Stimulated activated memory B cell treated with anti-CD40 and anti-IgM and Interleukin-4, amounts not matched to agents 10 μg/mL and 1 μg/mL and 100 μg/mL, for 72 hours (primary cell): ENCODE measurements around the gene PACSIN1.
"Not testable (repeated sequence)": the region's sequence is repeated elsewhere in the genome, so short reads cannot be mapped to it uniquely, and the experiment has no call there.

Source experiments
- ATAC-seq: fragments of 150-1000 bp; cut with Tn5 transposase; 2 replicates; pipeline ENCODE4 v1.10.0; 2021
- H3K27ac Mint-ChIP-seq: one replicate; pipeline ENCODE4 v1.8.0; 2022; ENCODE audit warnings: mild to moderate bottlenecking, mixed read lengths
- H3K27me3 Mint-ChIP-seq: one replicate; pipeline ENCODE4 v1.8.0; 2022; ENCODE audit warnings: mixed read lengths
- H3K36me3 Mint-ChIP-seq: one replicate; pipeline ENCODE4 v1.8.0; 2022; ENCODE audit warnings: mixed read lengths
- H3K4me1 Mint-ChIP-seq: one replicate; pipeline ENCODE4 v1.8.0; 2022; ENCODE audit warnings: mixed read lengths
- H3K4me3 Mint-ChIP-seq: one replicate; pipeline ENCODE4 v1.8.0; 2022; ENCODE audit warnings: mild to moderate bottlenecking, moderate library complexity, mixed read lengths
- H3K9me3 Mint-ChIP-seq: one replicate; pipeline ENCODE4 v1.8.0; 2022; ENCODE audit warnings: mixed read lengths

PACSIN1 gene

DNA sequence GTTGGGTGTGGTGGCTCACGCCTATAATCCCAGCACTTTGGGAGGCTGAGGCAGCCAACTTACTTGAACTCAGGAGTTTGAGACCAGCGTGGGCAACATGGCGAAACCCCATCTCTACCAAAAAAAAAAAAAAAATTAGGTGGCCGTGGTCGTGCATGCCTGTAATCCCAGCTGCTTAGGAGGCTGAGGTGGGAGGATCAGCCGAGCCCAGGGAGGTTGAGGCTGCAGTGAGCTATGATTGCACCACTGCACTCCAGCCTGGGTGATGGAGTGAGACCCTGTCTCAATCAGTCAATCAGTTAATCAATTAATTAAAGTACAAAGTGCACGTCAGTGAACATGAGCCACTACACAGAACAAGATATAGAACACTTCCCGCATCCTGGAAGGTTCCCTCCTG is 21.0 kb downstream of the PACSIN1 start:
- not testable (repeated sequence) for H3K9me3 Mint-ChIP-seq, ATAC-seq, H3K27ac Mint-ChIP-seq, H3K36me3 Mint-ChIP-seq, H3K27me3 Mint-ChIP-seq, H3K4me3 Mint-ChIP-seq
- peaks cover 21% of the 10 kb centered on the region for H3K4me1 Mint-ChIP-seq

DNA sequence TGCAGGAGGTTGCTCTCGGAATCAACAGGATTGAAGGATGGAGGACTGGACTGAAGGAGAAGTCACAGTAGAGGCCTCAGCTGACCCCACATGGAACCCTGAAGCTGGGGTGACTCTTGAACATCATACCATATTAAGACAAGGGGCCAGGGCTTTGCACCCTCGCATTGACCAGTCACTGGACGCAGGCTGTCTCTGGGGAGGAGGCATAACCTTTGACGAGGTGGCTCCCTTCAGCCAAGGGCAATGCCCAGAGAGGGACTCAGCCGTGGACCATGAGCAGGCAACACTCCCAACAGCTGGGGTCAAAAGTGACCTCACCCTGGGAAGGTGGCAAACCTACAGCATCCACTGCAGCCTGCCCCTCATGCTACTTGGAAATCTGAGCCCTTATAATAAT is 21.7 kb downstream of the PACSIN1 start:
- no peaks in the 10 kb centered on the region for H3K36me3 Mint-ChIP-seq
- ATAC-seq, result no peak
- no peak overlapping the region for H3K27ac Mint-ChIP-seq
- no peak overlapping the region for H3K4me3 Mint-ChIP-seq
- H3K27me3 Mint-ChIP-seq, result no peaks in the 10 kb centered on the region
- H3K4me1 Mint-ChIP-seq, result peaks cover 21% of the 10 kb centered on the region
- H3K9me3 Mint-ChIP-seq, result no peaks in the 10 kb centered on the region

DNA sequence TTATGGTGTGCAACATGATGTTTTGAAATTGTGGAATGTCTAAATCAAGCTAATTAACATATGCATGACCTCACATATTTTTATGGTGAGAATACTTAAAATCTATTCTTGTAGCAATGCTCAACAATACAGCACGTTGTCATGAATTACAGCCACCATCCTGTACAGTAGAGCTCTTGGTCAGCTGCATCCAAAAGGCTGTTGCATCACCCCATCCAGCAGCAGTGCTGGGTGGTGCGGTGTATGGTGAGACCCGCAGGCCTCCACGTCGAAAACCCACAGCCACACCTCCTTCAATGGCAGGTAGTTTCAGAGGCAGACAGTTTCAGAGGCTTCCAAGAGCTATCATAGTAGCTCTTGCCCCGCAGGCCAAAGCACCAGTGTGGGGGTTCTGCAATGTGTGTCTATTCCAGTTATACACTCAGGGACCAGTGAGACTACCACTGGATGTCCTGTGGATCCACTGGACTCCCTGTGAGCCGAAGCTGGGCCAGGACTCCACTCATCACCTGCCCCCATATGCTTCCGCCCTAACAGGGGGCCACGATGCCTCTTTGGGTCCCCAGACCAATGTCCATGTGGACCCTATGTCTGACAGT is 23.4 kb downstream of the PACSIN1 start:
- H3K27ac Mint-ChIP-seq, result no peak overlapping the region
- no peaks in the 10 kb centered on the region for H3K9me3 Mint-ChIP-seq
- no peaks in the 10 kb centered on the region for H3K27me3 Mint-ChIP-seq
- H3K4me1 Mint-ChIP-seq, result peaks cover 17% of the 10 kb centered on the region
- ATAC-seq, result no peak
- no peaks in the 10 kb centered on the region for H3K36me3 Mint-ChIP-seq
- no peak overlapping the region for H3K4me3 Mint-ChIP-seq

DNA sequence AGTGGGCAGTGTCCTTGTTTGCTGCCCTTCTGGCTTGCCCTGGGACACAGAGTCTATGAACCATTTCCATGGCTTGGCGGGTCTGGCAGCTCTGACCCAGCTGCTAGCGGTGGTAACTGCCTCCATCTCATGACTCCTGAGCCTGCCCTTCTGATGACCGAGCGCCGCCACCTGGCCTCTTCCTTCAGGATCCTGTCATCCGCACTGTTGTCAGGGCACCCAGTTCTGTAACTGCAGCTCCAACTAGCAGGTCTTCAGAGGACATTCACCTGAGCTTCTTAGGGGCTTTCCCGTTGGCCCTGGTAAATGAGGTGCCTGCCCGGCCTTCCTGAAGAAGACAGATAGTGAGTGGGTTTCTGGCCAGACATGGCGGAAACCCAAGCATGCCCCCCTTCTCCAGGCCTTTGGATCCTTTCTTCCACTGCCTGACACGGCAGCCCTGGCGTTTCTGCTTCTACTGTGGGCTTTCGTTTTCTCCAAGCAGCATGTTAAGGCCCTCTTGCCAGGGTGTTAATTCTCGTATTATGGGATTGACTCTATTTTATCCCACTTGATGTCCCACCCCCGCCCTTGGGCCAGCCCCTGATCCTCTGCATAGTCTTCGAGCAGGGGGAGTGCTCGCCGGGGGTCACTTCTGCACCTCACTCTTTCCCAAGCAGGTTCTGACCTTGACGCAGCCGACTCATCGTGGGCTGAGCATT is 24.7 kb downstream of the PACSIN1 start:
- Mint-ChIP-seq H3K9me3 (no peaks in the 10 kb centered on the region), H3K4me3 (no peak overlapping the region), H3K36me3 (no peaks in the 10 kb centered on the region), H3K27me3 (no peaks in the 10 kb centered on the region), H3K4me1 (peaks cover 5% of the 10 kb centered on the region), H3K27ac (no peak overlapping the region)
- ATAC-seq, result no peak

DNA sequence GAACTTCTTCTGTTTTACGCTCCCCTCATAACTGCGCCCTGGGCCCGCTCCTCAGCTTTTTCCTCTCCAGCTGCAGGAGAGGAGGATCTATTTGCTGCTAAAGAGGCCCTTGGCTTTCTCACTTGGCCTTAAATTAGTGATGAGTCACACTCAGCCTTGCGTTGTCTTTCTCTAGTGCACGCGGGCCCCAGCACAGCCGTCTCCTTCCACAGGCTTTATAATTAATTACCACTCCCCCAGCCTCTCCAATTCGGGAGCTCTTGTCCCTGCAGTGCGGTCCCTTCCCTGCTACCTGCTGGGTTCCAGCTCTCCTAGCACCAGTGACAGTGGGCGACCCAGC is 25.2 kb downstream of the PACSIN1 start:
- ATAC-seq, result no peak
- Mint-ChIP-seq H3K4me3 (no peak overlapping the region), H3K27ac (no peak overlapping the region), H3K27me3 (no peaks in the 10 kb centered on the region), H3K36me3 (no peaks in the 10 kb centered on the region), H3K9me3 (no peaks in the 10 kb centered on the region), H3K4me1 (no peaks in the 10 kb centered on the region)

DNA sequence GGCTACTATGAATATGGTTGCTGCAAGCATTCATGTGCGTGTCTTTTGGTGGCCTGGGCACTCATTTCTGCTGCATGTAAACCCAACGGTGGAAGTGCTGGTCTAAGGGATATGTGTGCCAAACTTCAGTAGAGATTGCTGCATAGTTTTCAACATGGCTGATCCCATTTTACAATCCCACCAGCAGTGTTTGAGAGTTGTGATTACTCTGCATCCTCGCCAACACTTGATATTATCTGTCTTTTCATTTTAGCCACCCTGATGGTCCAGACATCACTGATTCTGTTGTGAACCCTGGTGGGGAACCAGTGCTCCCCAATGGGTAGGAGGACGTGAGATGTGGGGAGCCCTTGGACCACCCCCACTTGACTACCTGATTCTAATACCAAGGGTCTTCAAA is 27.5 kb downstream of the PACSIN1 start:
- no peaks in the 10 kb centered on the region for H3K9me3 Mint-ChIP-seq
- H3K27ac Mint-ChIP-seq, result no peak overlapping the region
- no peak overlapping the region for H3K4me3 Mint-ChIP-seq
- no peaks in the 10 kb centered on the region for H3K36me3 Mint-ChIP-seq
- peaks cover 9% of the 10 kb centered on the region for H3K27me3 Mint-ChIP-seq
- ATAC-seq, result no peak
- H3K4me1 Mint-ChIP-seq, result no peaks in the 10 kb centered on the region

DNA sequence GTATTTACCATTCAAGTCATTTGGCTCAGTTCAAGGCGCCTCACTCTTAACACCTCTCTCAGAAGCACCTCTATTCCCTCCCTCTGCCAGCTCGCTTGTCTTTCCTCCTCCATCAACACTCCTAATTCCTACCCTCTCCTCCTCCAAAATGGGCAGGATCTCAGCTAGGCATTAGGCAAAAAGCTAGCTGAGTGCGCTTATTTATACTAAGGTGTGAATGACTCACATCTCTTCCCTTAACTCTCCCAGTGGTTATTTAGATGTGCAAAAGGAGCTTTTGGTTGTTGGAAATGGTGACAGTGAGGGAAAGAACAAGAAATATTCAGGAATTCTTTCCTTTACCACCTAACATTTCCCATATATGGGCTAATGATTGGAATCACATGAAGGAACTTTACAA is 29.1 kb downstream of the PACSIN1 start:
- no peak for ATAC-seq
- no peak overlapping the region for H3K4me3 Mint-ChIP-seq
- H3K4me1 Mint-ChIP-seq, result no peaks in the 10 kb centered on the region
- H3K36me3 Mint-ChIP-seq, result no peaks in the 10 kb centered on the region
- peaks cover 9% of the 10 kb centered on the region for H3K27me3 Mint-ChIP-seq
- no peak overlapping the region for H3K27ac Mint-ChIP-seq
- H3K9me3 Mint-ChIP-seq, result peaks cover 2% of the 10 kb centered on the region

DNA sequence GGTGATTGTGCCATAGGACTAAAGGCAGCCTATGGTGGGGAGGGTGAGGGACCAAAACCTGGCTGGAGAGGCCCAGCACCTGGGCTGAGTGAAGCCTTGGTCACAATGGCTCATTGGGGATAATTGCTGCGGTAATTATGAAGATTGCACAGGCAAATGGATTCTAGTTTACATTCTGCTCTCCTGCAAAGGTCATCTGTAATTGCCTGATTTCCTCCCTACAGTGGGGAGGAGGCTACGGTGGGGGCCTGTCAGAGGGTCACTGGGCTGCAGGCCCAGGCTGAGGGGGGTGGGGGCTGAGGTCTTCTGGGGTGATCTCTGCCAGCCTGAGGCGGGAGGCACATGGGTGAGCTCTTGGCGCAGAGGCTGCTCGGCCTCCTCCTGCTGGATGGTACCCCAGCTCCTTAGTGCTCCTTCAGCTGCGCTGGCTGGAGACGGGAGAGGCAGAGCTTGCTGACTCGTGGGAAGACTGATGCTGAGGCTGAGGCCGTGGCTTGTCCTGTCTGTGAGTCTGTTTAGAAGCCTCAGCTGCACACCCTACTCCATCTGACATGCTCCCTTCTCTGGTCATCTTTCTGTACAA is 30.3 kb downstream of the PACSIN1 start:
- peaks cover 9% of the 10 kb centered on the region for H3K27me3 Mint-ChIP-seq
- no peak overlapping the region for H3K27ac Mint-ChIP-seq
- no peak for ATAC-seq

DNA sequence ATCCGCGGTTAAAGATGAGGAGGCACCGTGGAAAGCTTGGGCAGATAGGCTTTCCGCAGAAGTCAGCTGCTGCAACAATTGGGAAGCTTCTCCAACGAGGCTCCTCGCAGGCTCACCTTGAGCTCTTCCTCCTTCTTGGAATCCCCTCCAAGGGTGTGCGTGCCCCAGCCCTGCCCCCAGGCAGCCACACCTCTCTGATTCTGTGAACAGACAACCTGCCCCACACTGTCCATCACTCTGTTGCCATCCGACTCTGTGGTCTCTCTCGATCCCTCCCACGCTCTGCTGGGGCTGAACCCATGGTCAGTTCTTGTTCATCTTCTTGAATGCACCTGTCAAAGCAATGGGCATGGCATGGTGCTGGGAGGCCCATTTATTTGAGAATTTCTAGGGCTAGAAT is 31.5 kb downstream of the PACSIN1 start:
- ATAC-seq, result no peak
- Mint-ChIP-seq H3K36me3 (no peaks in the 10 kb centered on the region), H3K9me3 (peaks cover 7% of the 10 kb centered on the region), H3K27ac (no peak overlapping the region), H3K27me3 (peaks cover 9% of the 10 kb centered on the region), H3K4me3 (no peak overlapping the region), H3K4me1 (no peaks in the 10 kb centered on the region)

More for the DNA sequence above, 30.3 kb downstream of the PACSIN1 start:
- Mint-ChIP-seq H3K4me3 (no peak overlapping the region), H3K9me3 (peaks cover 7% of the 10 kb centered on the region), H3K4me1 (no peaks in the 10 kb centered on the region), H3K36me3 (no peaks in the 10 kb centered on the region)

DNA sequence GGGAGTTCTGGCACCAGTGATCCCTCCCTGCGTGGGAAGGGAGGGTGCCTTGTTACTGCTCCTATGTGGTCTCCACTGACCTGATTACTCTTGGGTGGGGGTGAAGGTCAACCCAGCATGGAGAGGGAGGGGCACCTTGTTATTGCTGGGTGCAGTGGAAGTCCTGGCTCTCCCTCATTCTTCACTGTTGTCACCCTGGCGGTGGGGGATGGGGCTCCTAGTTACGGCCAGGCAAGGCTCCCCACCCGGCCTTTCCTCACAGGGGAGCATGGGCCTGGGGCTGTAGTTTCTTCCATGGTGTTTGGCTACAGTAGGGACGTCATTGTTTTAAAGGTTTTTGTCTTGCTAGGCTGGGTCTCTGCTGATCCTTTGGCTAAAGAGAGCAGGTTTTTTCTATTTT is 40.8 kb downstream of the PACSIN1 start:
- Mint-ChIP-seq H3K4me3 (no peak overlapping the region), H3K27ac (no peak overlapping the region), H3K4me1 (no peaks in the 10 kb centered on the region), H3K36me3 (no peaks in the 10 kb centered on the region), H3K9me3 (peaks cover 6% of the 10 kb centered on the region), H3K27me3 (peaks cover 2% of the 10 kb centered on the region)
- no peak for ATAC-seq

DNA sequence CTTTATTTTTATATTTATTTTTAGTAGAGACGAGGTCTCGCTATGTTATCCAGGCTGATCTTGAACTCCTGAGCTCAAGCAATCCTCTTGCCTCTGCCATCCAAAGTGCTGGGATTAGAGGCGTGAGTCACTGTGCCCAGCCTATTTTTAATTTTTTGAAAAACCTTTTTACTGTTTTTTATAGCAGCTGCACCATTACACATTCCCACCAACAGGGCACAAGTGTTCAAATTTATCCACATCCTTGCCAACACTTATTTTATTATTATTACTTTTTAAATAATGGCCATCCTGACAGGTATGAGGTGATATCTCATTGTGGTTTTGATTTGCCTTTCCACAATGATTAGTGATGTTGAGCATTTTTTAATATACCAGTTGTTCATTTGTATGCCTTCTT is 42.5 kb downstream of the PACSIN1 start:
- Mint-ChIP-seq H3K4me3 (no peak overlapping the region), H3K27ac (no peak overlapping the region), H3K9me3 (peaks cover 6% of the 10 kb centered on the region), H3K4me1 (no peaks in the 10 kb centered on the region), H3K27me3 (peaks cover 11% of the 10 kb centered on the region), H3K36me3 (no peaks in the 10 kb centered on the region)
- no peak for ATAC-seq

DNA sequence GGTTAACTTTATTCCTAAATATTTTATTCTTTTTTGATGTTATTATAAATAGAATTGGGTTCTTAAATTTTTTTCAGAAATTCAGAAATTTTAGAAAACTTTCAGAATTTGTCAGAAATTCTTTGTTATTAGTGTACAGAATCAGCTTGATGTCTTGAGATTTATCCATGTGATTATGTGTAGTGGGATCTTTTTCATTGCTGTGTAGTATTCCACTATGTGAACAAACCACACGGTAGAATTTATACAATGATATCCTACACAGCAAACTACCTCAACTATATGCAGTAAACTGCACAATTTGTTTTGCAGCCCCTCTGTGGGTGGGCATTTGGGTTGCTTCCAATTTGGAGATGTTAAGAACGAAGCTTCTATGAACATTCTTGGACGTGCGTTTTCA is 43.9 kb downstream of the PACSIN1 start:
- Mint-ChIP-seq H3K4me1 (no peaks in the 10 kb centered on the region), H3K36me3 (no peaks in the 10 kb centered on the region), H3K9me3 (peaks cover 6% of the 10 kb centered on the region), H3K4me3 (no peak overlapping the region), H3K27ac (no peak overlapping the region), H3K27me3 (peaks cover 25% of the 10 kb centered on the region)
- no peak for ATAC-seq

DNA sequence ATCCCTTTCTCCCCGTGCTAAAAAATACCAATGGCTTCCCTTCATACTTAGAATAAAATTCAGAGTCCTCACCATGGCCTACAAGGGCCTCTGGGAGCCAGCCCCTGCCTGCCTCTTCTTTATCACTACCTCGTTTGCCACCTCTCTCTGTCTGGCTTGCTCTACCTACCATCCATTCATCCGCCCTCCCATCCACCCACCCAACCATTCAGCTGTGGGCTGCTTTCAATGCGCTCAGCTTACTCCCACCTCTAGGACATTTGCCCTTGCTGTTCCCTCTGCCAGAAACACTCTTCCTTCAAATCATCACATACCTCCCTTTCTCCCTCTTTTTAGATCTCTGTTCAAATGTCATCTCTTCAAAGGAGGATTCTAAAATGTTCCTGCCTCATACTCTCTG is 44.4 kb downstream of the PACSIN1 start:
- Mint-ChIP-seq H3K4me1 (no peaks in the 10 kb centered on the region), H3K27me3 (peaks cover 26% of the 10 kb centered on the region), H3K4me3 (no peak overlapping the region), H3K27ac (no peak overlapping the region), H3K36me3 (no peaks in the 10 kb centered on the region), H3K9me3 (peaks cover 6% of the 10 kb centered on the region)
- no peak for ATAC-seq

DNA sequence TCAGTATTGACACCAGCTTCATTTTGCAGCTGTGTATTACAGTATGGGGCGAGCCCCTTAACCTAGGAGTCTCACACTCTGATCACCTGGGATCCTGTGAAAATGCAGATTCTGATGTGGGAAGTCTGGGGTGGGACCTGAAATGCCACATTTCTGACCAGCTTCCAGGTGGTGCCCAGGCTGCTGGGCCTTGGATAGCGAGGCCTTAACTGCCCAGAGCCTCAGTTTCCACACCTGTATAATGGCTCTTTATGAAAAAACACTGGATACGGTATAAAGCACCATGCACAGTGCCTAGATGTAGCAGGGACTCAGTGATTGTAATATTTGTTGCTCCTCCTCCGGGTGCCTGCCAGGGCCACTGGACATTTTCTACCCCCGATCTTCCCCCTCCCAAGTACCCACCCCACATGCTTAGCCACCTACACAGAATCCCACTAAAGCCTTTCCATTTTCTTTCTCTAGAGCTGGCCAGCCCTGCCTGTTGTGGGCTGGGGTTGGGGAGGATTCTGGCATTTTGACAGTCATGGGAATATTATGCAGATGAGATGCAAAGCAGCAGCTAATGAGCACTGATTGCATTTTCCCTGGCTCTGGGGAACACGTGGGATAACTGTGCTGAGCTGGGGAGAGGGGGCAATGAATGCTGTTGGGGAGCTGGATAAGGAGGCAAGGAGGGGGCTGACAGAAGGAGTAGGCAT is 45.5 kb downstream of the PACSIN1 start:
- H3K36me3 Mint-ChIP-seq, result no peaks in the 10 kb centered on the region
- no peaks in the 10 kb centered on the region for H3K4me1 Mint-ChIP-seq
- peaks cover 26% of the 10 kb centered on the region for H3K27me3 Mint-ChIP-seq
- H3K9me3 Mint-ChIP-seq, result peaks cover 6% of the 10 kb centered on the region
- ATAC-seq, result no peak
- no peak overlapping the region for H3K27ac Mint-ChIP-seq
- no peak overlapping the region for H3K4me3 Mint-ChIP-seq

DNA sequence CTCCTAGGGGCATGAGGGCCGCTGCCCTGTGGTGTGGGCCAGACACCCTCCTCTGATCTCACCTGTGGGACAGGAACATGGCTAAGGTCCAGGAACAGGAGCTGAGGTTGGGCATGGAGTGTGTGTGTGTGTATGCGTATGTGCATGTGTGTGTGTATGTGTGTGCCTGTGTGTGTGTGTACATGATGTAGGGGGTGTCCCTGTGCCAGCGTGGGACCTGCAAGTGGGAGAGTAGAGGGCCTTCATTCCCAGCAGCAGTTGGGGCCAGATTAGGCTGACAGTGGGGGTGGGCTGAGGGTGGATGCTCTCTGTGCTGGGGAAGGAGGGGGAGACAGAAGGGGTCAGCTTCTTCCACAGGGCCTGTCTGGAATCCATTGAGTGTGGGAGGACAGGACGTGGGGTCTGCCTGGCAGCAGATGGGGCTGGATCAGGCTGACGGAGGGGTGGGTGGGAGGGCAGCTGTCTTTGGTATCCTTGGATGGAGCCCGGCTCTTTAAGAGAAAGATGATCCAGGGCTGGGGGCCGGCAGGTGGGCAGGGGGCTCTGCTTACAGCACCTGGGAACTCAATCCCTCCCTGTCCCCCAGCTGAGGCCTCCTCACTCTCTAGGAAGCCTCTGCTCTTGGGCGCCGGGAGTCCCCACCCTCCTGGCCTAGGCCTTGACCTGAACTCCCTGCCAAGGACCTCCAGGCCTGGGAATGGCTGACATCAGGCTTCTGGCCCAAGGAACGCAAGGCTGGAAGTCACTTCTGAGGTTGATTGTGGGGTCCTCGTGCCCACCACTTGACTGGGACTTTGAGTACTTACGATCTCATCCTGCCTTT is 46.2 kb downstream of the PACSIN1 start:
- ATAC-seq, result no peak
- Mint-ChIP-seq H3K27me3 (peaks cover 32% of the 10 kb centered on the region), H3K4me1 (no peaks in the 10 kb centered on the region), H3K4me3 (no peak overlapping the region), H3K36me3 (no peaks in the 10 kb centered on the region), H3K27ac (no peak overlapping the region), H3K9me3 (peaks cover 6% of the 10 kb centered on the region)
